Activated naive CD4-positive, alpha-beta T cell treated with anti-CD3 and anti-CD28 coated beads, Interleukin-2, amount 10 ng/mL, durations not matched to agents 7 days and 5 days (primary cell): ENCODE results near the gene KIF1B.

Experiments
- CTCF ChIA-PET: fragments of 350-600 bp; sonication (Branson Sonifier 250); formaldehyde crosslinking; loops from one replicate; lab custom pipeline; 2021; ENCODE audit warnings: antibody characterized with exemption; lab: Charles Lee
- DNase-seq: peaks from one replicate; pipeline ENCODE4 v3.0.0-alpha.2; 2020
- H3K27ac Mint-ChIP-seq: one replicate; pipeline ENCODE4 v1.8.0; 2021; ENCODE audit warnings: mild to moderate bottlenecking, moderate library complexity, mixed read lengths
- H3K27me3 Mint-ChIP-seq: one replicate; pipeline ENCODE4 v1.8.0; 2021; ENCODE audit warnings: mild to moderate bottlenecking, mixed read lengths
- H3K36me3 Mint-ChIP-seq: one replicate; pipeline ENCODE4 v1.8.0; 2021; ENCODE audit warnings: mixed read lengths
- H3K4me1 Mint-ChIP-seq: one replicate; pipeline ENCODE4 v1.8.0; 2021; ENCODE audit warnings: mixed read lengths
- H3K4me3 Mint-ChIP-seq: one replicate; pipeline ENCODE4 v1.8.0; 2021; ENCODE audit warnings: mild to moderate bottlenecking, moderate library complexity, mixed read lengths
- H3K9me3 Mint-ChIP-seq: one replicate; pipeline ENCODE4 v1.8.0; 2021; ENCODE audit warnings: mixed read lengths

Gene KIF1B, protein sequence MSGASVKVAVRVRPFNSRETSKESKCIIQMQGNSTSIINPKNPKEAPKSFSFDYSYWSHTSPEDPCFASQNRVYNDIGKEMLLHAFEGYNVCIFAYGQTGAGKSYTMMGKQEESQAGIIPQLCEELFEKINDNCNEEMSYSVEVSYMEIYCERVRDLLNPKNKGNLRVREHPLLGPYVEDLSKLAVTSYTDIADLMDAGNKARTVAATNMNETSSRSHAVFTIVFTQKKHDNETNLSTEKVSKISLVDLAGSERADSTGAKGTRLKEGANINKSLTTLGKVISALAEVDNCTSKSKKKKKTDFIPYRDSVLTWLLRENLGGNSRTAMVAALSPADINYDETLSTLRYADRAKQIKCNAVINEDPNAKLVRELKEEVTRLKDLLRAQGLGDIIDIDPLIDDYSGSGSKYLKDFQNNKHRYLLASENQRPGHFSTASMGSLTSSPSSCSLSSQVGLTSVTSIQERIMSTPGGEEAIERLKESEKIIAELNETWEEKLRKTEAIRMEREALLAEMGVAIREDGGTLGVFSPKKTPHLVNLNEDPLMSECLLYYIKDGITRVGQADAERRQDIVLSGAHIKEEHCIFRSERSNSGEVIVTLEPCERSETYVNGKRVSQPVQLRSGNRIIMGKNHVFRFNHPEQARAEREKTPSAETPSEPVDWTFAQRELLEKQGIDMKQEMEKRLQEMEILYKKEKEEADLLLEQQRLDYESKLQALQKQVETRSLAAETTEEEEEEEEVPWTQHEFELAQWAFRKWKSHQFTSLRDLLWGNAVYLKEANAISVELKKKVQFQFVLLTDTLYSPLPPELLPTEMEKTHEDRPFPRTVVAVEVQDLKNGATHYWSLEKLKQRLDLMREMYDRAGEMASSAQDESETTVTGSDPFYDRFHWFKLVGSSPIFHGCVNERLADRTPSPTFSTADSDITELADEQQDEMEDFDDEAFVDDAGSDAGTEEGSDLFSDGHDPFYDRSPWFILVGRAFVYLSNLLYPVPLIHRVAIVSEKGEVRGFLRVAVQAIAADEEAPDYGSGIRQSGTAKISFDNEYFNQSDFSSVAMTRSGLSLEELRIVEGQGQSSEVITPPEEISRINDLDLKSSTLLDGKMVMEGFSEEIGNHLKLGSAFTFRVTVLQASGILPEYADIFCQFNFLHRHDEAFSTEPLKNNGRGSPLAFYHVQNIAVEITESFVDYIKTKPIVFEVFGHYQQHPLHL (N-terminal part only)

GRCh38 chr1:10209905-10210810, at the start of gene KIF1B:
TSS of gene KIF1B (plus strand) at chr1:10210570. CDS start at chr1:10232329, 21,759 bp downstream.
- Mint-ChIP-seq H3K36me3 (no peaks in the 10 kb centered on the region), H3K27ac (peak within 1 kb of the TSS; percentile 65), H3K9me3 (no peaks in the 10 kb centered on the region), H3K4me1 (peaks cover 26% of the 10 kb centered on the region), H3K4me3 (peak within 1 kb of the TSS; percentile 78), H3K27me3 (peaks cover 42% of the 10 kb centered on the region)
- CTCF ChIA-PET, result interaction anchor here (0.6 to 3.3 kb wide), 26 partner anchors 9 to 285 kb away, joined by 3 to 19 read pairs (median 5); partner anchors contain the start of genes CENPS and UBE4B
- peak; percentile 96 for DNase-seq

DNA sequence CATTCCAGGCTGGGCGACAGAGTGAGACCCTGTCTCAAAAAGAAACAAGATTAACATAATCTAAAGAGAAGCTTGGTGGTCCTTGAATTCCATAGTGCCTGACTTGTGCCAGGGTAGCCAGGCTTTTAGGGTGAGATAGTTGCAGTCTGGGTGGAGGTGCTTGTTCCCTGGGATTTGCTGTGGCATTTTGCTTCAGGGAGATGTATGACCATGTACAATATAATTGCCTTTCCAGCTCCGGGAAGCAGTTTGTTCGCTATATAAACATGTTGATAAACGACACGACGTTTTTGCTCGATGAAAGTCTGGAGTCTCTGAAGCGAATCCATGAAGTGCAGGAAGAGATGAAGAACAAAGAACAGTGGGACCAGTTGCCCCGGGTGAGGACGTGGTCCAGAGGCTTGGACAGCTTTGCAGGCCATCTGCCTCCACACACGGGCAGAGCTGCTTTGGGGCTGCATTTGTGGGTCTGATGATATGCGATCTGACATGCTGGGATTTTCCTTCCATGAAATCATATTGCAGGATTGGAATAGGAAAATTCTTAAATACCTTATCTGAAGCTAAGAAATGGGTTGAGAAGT, 49.4 kb upstream of the KIF1B start:
- CTCF ChIA-PET, result no interaction called here
- Mint-ChIP-seq H3K9me3 (no peaks in the 10 kb centered on the region), H3K27me3 (no peaks in the 10 kb centered on the region), H3K4me3 (no peak overlapping the region), H3K4me1 (no peaks in the 10 kb centered on the region), H3K27ac (no peak overlapping the region), H3K36me3 (peaks cover 21% of the 10 kb centered on the region)
- no peak for DNase-seq

- Mint-ChIP-seq H3K4me3 (no peak overlapping the region), H3K4me1 (no peaks in the 10 kb centered on the region), H3K9me3 (no peaks in the 10 kb centered on the region), H3K36me3 (peaks cover 24% of the 10 kb centered on the region), H3K27ac (no peak overlapping the region), H3K27me3 (no peaks in the 10 kb centered on the region)
- DNase-seq, result no peak
- CTCF ChIA-PET, result no interaction called here
Measured at GRCh38 chr1:10161541-10162290, 48.7 kb upstream of the KIF1B start.

- Mint-ChIP-seq H3K4me1 (peaks cover 54% of the 10 kb centered on the region), H3K27ac (peak overlapping the region; percentile 96), H3K4me3 (no peak overlapping the region), H3K9me3 (no peaks in the 10 kb centered on the region), H3K36me3 (peaks cover 60% of the 10 kb centered on the region), H3K27me3 (no peaks in the 10 kb centered on the region)
- no peak for DNase-seq
- CTCF ChIA-PET, result interaction anchor here (1.3 to 1.5 kb wide), 2 partner anchors 40 to 219 kb away, joined by 3 to 4 read pairs; no protein-coding TSS in a partner anchor
Measured at GRCh38 chr1:10168912-10169514, 41.4 kb upstream of the KIF1B start.

DNA sequence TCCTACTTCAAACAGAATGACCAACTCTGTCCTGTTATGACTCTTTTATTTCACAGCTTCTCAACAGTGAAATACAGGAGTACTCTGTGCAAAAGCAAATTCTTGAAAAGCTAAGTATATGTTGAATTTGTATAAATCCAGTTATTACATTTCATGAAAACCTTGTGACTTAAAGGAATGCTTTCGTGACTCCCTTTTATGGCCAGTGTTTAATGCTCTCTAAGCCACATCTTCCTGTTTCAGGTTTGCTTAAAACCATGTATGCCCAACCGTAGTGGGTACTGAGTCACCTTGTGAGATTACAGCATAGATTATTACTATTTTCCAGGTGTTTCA, 40.2 kb upstream of the KIF1B start:
- no peaks in the 10 kb centered on the region for H3K9me3 Mint-ChIP-seq
- peak; percentile 30 for DNase-seq
- CTCF ChIA-PET, result interaction anchor here (0.6 to 1.3 kb wide), 4 partner anchors 22 to 220 kb away, joined by 3 to 4 read pairs (median 3); partner anchors contain the start of gene KIF1B
- H3K4me1 Mint-ChIP-seq, result peaks cover 60% of the 10 kb centered on the region
- H3K4me3 Mint-ChIP-seq, result peak overlapping the region; percentile 61
- H3K27ac Mint-ChIP-seq, result peak overlapping the region; percentile 96
- no peaks in the 10 kb centered on the region for H3K27me3 Mint-ChIP-seq
- peaks cover 58% of the 10 kb centered on the region for H3K36me3 Mint-ChIP-seq

GRCh38 chr1:10171105-10171767, 39.1 kb upstream of the KIF1B start:
- Mint-ChIP-seq H3K36me3 (peaks cover 55% of the 10 kb centered on the region), H3K4me1 (peaks cover 62% of the 10 kb centered on the region), H3K9me3 (no peaks in the 10 kb centered on the region)

DNA sequence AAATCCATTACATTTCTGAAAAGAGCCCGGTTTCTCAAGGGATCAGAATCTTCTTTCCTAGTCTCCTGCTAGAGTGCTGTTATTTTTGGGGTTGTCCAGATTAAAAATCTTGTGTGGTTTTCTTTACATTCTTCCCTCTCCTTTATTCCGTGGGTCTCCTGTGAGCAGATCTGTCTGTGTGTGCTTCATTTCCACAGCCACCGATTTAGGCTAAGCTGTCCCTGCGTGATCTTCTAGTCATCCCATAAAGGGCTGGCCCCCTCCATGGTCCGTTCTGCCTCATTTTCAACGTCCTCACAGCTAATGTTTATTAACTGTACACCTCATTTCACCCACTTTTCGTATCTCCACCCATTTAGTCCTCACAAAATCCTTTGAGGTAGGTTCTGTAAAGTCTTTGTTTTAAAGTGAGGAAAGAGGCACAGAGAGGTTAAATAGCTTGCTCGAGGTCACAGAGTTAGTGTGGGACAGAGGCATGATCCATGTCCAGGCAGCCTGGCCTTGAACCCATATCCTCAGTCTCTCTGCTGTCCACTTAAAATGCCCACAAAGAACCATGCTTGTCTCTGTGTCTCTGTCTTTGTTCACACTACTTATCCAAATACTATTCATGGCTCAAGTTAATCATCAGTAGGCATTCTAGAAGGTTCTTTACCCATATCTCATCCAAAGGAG, 38.2 kb upstream of the KIF1B start:
- Mint-ChIP-seq H3K27ac (peak overlapping the region; percentile 15), H3K36me3 (peaks cover 55% of the 10 kb centered on the region), H3K9me3 (no peaks in the 10 kb centered on the region), H3K4me1 (peaks cover 62% of the 10 kb centered on the region), H3K4me3 (no peak overlapping the region), H3K27me3 (no peaks in the 10 kb centered on the region)
- DNase-seq, result no peak
- CTCF ChIA-PET, result interaction anchor here (1.4 kb wide), 1 partner anchor 38 kb away, joined by 3 read pairs; the partner anchor contains the start of gene KIF1B

More at GRCh38 chr1:10171105-10171767, 39.1 kb upstream of the KIF1B start:
- Mint-ChIP-seq H3K4me3 (peak overlapping the region; percentile 16), H3K27me3 (no peaks in the 10 kb centered on the region), H3K27ac (peak overlapping the region; percentile 83)
- CTCF ChIA-PET, result interaction anchor here (0.9 kb wide), 1 partner anchor 39 kb away, joined by 3 read pairs; the partner anchor contains the start of gene KIF1B
- DNase-seq, result no peak

DNA sequence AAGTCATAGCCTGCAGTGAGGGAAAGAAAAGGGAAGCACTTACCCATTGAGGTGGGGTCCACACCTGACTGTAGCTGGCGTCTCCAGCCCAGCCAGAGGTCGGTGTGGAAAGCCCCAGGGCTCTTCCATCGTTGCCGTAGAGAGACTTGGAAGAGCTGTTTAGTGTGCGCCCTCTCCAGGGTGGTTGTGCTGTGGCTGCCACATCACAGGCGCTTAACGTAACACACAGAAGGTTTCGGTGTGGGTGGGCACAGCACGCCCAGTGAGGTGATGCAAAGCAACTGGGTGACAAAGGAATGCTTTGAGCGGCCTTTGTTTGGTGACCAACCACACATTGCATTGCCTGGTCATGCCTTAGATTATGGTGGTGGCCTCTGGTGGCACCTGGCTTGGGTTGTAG, 36.8 kb upstream of the KIF1B start:
- H3K27me3 Mint-ChIP-seq, result no peaks in the 10 kb centered on the region
- H3K4me3 Mint-ChIP-seq, result no peak overlapping the region
- no peaks in the 10 kb centered on the region for H3K9me3 Mint-ChIP-seq
- DNase-seq, result no peak
- CTCF ChIA-PET, result no interaction called here
- no peak overlapping the region for H3K27ac Mint-ChIP-seq
- peaks cover 48% of the 10 kb centered on the region for H3K36me3 Mint-ChIP-seq
- peaks cover 52% of the 10 kb centered on the region for H3K4me1 Mint-ChIP-seq

- no peaks in the 10 kb centered on the region for H3K9me3 Mint-ChIP-seq
- no peak overlapping the region for H3K27ac Mint-ChIP-seq
- H3K27me3 Mint-ChIP-seq, result no peaks in the 10 kb centered on the region
- peaks cover 30% of the 10 kb centered on the region for H3K36me3 Mint-ChIP-seq
- CTCF ChIA-PET, result no interaction called here
- H3K4me1 Mint-ChIP-seq, result peaks cover 12% of the 10 kb centered on the region
- no peak overlapping the region for H3K4me3 Mint-ChIP-seq
- DNase-seq, result no peak
Measured at GRCh38 chr1:10177876-10178275, 32.5 kb upstream of the KIF1B start.

GRCh38 chr1:10178597-10179405, 31.6 kb upstream of the KIF1B start:
- H3K4me3 Mint-ChIP-seq, result no peak overlapping the region
- peaks cover 10% of the 10 kb centered on the region for H3K4me1 Mint-ChIP-seq
- CTCF ChIA-PET, result no interaction called here
- no peaks in the 10 kb centered on the region for H3K9me3 Mint-ChIP-seq
- no peak for DNase-seq
- peak overlapping the region; percentile 28 for H3K27ac Mint-ChIP-seq
- H3K27me3 Mint-ChIP-seq, result no peaks in the 10 kb centered on the region
- H3K36me3 Mint-ChIP-seq, result peaks cover 28% of the 10 kb centered on the region
